ENCODE measurements around the gene ENG. TPM values are rescaled to one million over a fixed set of nuclear protein-coding genes. Genes with fewer than 3 reads are reported as not detected.

Gene ENG
- total and polyA plus RNA-seq, 11 donors, result 116 to 252 (median 144) TPM

DNA sequence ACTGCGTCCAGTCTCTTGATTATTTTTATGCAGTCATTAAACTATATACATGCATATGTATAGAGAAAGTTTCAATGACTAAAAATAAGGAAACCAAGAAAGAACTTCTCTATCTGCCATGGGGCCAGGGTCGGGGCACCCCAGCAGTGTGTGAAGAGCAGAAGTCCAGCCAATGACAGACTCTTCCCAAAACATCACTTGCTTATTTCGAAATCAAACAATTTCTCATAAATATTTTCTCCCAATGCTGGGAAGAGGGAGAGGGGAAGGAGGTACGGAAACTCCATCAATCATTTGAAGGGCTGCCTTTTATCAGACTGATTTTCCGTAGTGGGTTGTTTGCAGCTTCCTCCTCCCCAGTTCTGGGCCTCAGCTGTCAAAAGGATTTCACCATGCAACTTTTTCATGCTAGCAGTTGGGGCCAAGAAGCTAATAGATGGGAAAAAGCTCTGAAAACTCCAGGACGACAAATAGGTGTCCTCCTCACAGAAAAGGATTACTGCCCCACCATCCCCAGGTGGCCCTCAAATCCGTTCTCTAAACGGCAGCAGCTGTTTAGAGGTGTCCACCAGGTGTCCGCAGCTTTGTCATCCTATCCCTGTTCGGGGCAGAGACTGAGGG is 52.4 kb downstream of the ENG start:
- H3K4me3 ChIP-seq, result peak overlapping the region in 11 of 12 donors; percentile 17 to 87 (median 78)
- intact Hi-C loops (cut with DNase I), result loop anchor here in 7 of 10 donors (2.0 to 5.0 kb wide), 5 partner anchors 15 to 115 kb away; partner anchors contain the start of genes AK1 (in 1 of the 7), CDK9 (in 1 of the 7) and ST6GALNAC4 (in 1 of the 7)
- 22 to 27% (median 25%) methylated on average over 10 of the region's 10 CpGs for WGBS, 4 donors
- H3K27me3 ChIP-seq, result no peaks in the 10 kb centered on the region
- H3K9me3 ChIP-seq, result no peaks in the 10 kb centered on the region
- peaks cover 0 to 30% (median 17%) of the 10 kb centered on the region in 9 donors for H3K36me3 ChIP-seq
- H3K4me1 ChIP-seq, result peaks cover 5 to 33% (median 19%) of the 10 kb centered on the region in 12 donors
- H3K27ac ChIP-seq, result peak overlapping the region; percentile 71 to 97 (median 94)
- no peak for TF ChIP-seq POLR2A (IDR thresholded peaks at IDR 0.05)
- TF ChIP-seq, protein P1, sequence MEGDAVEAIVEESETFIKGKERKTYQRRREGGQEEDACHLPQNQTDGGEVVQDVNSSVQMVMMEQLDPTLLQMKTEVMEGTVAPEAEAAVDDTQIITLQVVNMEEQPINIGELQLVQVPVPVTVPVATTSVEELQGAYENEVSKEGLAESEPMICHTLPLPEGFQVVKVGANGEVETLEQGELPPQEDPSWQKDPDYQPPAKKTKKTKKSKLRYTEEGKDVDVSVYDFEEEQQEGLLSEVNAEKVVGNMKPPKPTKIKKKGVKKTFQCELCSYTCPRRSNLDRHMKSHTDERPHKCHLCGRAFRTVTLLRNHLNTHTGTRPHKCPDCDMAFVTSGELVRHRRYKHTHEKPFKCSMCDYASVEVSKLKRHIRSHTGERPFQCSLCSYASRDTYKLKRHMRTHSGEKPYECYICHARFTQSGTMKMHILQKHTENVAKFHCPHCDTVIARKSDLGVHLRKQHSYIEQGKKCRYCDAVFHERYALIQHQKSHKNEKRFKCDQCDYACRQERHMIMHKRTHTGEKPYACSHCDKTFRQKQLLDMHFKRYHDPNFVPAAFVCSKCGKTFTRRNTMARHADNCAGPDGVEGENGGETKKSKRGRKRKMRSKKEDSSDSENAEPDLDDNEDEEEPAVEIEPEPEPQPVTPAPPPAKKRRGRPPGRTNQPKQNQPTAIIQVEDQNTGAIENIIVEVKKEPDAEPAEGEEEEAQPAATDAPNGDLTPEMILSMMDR (IDR thresholded peaks at IDR 0.05), result peak in 2 of 12 donors; percentile 28 to 33
- DNase-seq, result no peak
- no peak for ATAC-seq

- Histone ChIP-seq H3K4me1 (peaks cover 0 to 34% (median 21%) of the 10 kb centered on the region in 12 donors), H3K27ac (peak overlapping the region in 4 of 12 donors; percentile 8 to 46 (median 24)), H3K9me3 (no peaks in the 10 kb centered on the region), H3K27me3 (no peaks in the 10 kb centered on the region), H3K4me3 (peak overlapping the region in 1 of 12 donors; percentile 5), H3K36me3 (peaks cover 0 to 21% (median 12%) of the 10 kb centered on the region in 9 donors)
- ATAC-seq (no peak), DNase-seq (no peak)
- 60 to 71% (median 63%) methylated on average over 11 of the region's 11 CpGs for WGBS, 4 donors
- TF ChIP-seq POLR2A (IDR thresholded peaks at IDR 0.05), result no peak
- TF ChIP-seq, protein P1 (IDR thresholded peaks at IDR 0.05), result no peak
- intact Hi-C loops (cut with DNase I), result no loop called here
Measured at GRCh38 chr9:127796852-127797370, 57.5 kb downstream of the ENG start.

DNA sequence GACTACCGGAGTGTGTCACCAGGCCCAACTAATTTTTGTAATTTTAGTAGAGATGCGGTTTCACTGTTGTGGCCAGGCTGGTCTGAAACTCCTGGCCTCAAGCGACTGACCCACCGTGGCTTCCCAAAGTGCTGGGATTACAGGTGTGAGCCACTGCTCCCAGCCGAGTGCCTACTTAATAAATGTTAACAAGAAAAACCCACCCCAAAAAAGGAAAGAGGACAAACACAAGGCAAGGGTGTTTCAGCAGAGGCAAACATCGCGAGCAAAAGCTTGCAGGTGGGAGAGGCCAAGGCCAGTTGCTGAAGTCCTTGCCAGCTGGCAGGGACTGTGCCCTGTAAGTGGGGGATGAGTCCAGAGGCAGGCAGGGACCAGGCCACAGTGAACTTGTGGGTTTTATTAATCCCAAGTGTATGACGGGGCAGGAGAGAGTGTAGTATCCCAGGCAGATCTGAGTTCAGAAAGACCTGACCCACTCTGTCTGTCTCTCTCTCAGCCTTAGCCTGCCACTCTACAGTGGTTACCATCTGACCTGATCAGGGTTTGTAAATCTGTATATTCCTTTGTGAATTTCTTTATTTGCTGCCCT is 58.1 kb downstream of the ENG start:
- intact Hi-C loops (cut with DNase I), result no loop called here
- peak overlapping the region in 6 of 12 donors; percentile 4 to 46 (median 11) for H3K27ac ChIP-seq

More for the DNA sequence above, 58.1 kb downstream of the ENG start:
- peak in 3 of 4 donors; percentile 60 to 73 (median 63) for ATAC-seq
- 51 to 66% (median 55%) methylated on average over 8 of the region's 8 CpGs for WGBS, 4 donors
- no peaks in the 10 kb centered on the region for H3K9me3 ChIP-seq
- H3K27me3 ChIP-seq, result no peaks in the 10 kb centered on the region
- TF ChIP-seq, protein P1 (IDR thresholded peaks at IDR 0.05), result no peak
- no peak for TF ChIP-seq POLR2A (IDR thresholded peaks at IDR 0.05)
- peak overlapping the region in 1 of 12 donors; percentile 5 for H3K4me3 ChIP-seq
- H3K36me3 ChIP-seq, result peaks cover 0 to 27% (median 18%) of the 10 kb centered on the region in 9 donors
- DNase-seq, result peak in 2 of 5 donors; percentile 75 to 81
- H3K4me1 ChIP-seq, result peaks cover 0 to 32% (median 18%) of the 10 kb centered on the region in 12 donors

All from heart left ventricle (tissue), 16 donors.